LNCaP clone FGC (cell line): ENCODE measurements around the gene POU6F2.

Source experiments
- DNase-seq: peaks from one replicate; pipeline ENCODE4 v3.0.0-alpha.2; 2011; ENCODE audit warnings: low read depth
- H3K4me3 ChIP-seq: 2 replicates; pipeline ENCODE4 v1.5.1; 2011; ENCODE audit warnings: mild to moderate bottlenecking, low read depth, low read length, control low read depth
- TF ChIP-seq, protein P1 (sequence below): IDR thresholded peaks from 2 replicates; pipeline ENCODE4 v1.5.1; 2012; ENCODE audit warnings: mild to moderate bottlenecking; ENCODE audit not compliant: control insufficient read depth, insufficient read depth; ENCODE audit errors: extremely low read depth

POU6F2 gene

DNA sequence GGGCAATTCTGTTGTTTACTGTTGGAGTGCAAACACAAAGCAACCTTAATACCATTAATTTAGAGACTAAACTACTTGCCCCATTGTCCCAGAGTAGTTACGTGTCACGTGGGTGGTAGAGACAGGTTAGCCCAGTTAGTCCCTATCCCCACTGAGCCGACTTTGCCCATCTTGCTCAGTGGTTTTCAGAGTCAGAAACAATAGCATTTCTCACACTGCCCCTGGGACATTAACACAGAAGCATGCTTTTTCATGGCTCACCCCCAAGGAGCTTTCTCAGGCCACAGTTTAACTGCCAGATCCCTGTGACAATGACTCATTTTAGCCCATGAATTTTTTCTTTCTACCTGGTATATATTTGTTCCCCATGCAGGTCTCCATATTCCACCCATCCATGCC, 271.0 kb downstream of the POU6F2 start:
- H3K4me3 ChIP-seq, result no peak overlapping the region
- TF ChIP-seq, protein P1, sequence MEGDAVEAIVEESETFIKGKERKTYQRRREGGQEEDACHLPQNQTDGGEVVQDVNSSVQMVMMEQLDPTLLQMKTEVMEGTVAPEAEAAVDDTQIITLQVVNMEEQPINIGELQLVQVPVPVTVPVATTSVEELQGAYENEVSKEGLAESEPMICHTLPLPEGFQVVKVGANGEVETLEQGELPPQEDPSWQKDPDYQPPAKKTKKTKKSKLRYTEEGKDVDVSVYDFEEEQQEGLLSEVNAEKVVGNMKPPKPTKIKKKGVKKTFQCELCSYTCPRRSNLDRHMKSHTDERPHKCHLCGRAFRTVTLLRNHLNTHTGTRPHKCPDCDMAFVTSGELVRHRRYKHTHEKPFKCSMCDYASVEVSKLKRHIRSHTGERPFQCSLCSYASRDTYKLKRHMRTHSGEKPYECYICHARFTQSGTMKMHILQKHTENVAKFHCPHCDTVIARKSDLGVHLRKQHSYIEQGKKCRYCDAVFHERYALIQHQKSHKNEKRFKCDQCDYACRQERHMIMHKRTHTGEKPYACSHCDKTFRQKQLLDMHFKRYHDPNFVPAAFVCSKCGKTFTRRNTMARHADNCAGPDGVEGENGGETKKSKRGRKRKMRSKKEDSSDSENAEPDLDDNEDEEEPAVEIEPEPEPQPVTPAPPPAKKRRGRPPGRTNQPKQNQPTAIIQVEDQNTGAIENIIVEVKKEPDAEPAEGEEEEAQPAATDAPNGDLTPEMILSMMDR, result no peak
- DNase-seq, result no peak

DNA sequence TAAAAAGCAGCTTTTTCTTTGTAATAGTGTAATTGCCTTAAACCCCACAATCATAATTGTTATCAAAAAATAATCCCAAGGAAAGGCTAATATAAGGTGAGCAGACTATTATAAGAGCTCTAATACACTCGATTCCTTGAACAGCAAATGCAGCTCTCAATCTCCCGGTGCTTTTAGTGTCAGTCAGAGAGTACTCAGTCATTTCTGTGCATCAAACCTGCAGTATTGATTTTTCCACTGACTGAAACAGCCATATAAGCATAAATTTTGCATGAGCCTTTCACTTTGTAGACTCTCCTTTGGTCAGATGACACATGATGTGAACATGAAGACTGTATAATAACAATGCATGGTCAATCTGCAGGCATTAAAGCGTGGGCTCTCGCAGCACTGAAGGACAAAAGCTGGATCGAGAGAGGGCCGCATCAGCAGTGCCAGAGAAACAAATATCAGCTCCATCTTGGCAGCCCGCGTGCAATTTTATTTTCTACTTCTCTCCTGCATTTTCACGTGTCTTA, 272.0 kb downstream of the POU6F2 start:
- no peak for DNase-seq
- TF ChIP-seq, protein P1, result no peak
- H3K4me3 ChIP-seq, result no peak overlapping the region

DNA sequence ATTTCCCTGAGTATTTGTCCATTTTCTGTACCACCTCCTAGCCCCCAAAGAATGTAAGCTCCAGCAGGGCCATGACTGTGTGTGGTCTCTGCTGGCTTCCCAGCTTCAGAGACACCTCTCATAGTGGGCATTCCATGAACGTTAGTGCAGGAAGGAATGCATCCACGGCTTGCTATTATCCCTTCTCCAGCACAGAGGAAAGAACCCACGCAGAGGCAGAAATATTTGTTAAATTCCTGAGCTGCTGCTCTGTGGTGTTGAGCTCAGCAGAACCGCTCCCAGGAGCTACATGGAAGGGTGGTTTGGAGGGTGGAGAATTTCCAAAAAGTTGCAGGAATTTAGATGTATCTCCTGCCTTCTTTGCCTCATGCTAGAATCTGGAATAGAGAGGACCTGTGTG, 275.2 kb downstream of the POU6F2 start:
- DNase-seq, result no peak
- no peak overlapping the region for H3K4me3 ChIP-seq
- TF ChIP-seq, protein P1, result no peak

DNA sequence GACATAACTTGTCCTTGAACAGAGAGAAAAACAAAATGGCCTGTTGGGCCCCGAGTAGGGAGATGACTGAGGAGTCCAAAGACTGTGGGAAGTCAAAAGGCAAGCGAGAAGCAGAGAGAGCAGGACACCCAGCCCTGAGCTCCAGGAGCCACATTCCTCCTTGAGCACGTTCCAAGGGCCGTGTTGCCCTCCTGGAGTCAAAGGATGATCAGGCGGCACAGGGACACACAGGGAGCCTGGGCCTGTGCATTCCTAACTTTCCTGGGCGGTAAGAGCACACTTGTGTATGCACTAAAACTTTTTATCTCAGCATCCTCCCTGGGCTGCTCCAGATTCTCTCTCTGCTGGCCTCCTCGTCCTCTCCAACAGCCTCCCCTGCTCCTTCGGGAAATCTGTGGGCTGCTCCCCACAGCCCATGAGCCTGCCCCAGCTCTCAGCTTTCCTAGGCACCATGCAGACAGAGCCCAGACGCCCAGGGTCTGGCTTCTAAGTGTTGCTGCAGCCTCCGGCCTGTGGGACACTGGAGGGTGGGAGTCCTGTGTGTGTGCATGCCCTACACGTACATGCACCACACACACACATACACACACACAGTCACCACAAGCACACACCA, 281.8 kb downstream of the POU6F2 start:
- TF ChIP-seq, protein P1, result no peak
- DNase-seq, result no peak
- H3K4me3 ChIP-seq, result no peak overlapping the region

DNA sequence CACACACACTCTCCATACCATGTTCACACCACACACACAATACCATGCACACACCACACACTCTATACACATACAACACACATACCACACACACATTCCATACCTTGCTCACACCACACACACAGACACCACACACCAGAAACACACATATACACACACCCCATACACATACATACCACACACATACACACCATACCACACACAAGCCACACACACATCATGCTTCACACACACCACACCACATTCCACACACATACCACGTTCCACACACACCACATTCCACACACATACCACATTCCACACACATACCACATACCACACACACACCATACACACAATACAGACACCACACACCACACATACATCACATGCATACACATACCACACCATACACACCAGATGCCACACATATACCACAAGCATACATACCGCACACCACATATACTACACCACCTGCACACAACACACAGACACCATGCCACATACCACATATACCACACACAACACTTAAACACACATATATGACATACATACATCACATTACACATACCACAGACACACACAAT, 282.7 kb downstream of the POU6F2 start:
- no peak for DNase-seq
- no peak overlapping the region for H3K4me3 ChIP-seq
- TF ChIP-seq, protein P1, result no peak

DNA sequence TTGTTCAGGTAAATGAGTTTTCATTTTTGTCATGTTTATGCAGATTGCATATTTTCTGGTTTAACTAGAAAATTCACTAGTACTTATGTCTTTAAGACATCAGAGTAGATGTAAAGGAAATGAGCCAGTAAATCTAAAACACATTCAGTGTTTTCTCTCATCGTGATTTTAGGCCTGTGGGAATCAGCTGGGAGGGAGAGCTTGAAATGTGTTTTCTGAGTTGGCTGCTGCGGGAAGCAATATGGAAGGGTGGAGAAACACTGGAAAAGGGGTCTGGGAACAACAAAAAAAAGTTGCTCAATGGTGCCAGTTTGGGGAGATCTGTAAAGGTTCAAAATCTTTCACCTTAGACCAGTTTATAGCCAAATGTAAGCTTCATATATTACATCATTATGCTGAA, 284.1 kb downstream of the POU6F2 start:
- no peak overlapping the region for H3K4me3 ChIP-seq
- DNase-seq, result no peak
- TF ChIP-seq, protein P1, result no peak
